Mesodermal cell (in vitro differentiated cells): ENCODE data around the gene KLHL22.
"Not testable (repeated sequence)": the region's sequence is repeated elsewhere in the genome, so short reads cannot be mapped to it uniquely, and the experiment has no call there.

Experiments
- H3K27ac ChIP-seq: 2 replicates; pipeline ENCODE4 v1.7.0; 2013; ENCODE audit warnings: mild to moderate bottlenecking, low read depth, low read length, moderate library complexity; ENCODE audit not compliant: severe bottlenecking
- H3K36me3 ChIP-seq: 2 replicates; pipeline ENCODE4 v1.7.1; 2013; ENCODE audit warnings: mild to moderate bottlenecking, low read length, moderate library complexity; ENCODE audit not compliant: control insufficient read depth, insufficient read depth
- H3K4me1 ChIP-seq: one replicate; pipeline ENCODE4 v1.7.1; 2013; ENCODE audit warnings: mild to moderate bottlenecking, low read length; ENCODE audit not compliant: insufficient read depth, control insufficient read depth, poor library complexity, severe bottlenecking
- H3K4me3 ChIP-seq: 2 replicates; pipeline ENCODE4 v1.7.0; 2013; ENCODE audit warnings: low read length, control low read depth, mild to moderate bottlenecking; ENCODE audit not compliant: insufficient read depth, poor library complexity, severe bottlenecking; ENCODE audit errors: extremely low read depth
- H3K9me3 ChIP-seq: 2 replicates; pipeline ENCODE4 v1.7.1; 2013; ENCODE audit warnings: mild to moderate bottlenecking, low read length, moderate library complexity; ENCODE audit not compliant: control insufficient read depth
- whole genome bisulfite sequencing, 2 experiments: methylation state at CpG; one replicate each; pipeline ENCODE4 v1.1.5; 2013; ENCODE audit warnings: missing lambda C conversion rate in 2 of 2; ENCODE audit not compliant: insufficient coverage in 2 of 2; 5-methylcytosine and 5-hydroxymethylcytosine counted together

KLHL22 gene

GRCh38 chr22:20510811-20511577 is 15.4 kb upstream of the KLHL22 start:
- H3K27ac ChIP-seq = no peak overlapping the region
- 71 to 100% methylated on average over 1 to 3 of the region's 10 CpGs for WGBS, 2 experiments

GRCh38 chr22:20509344-20510047 is 13.9 kb upstream of the KLHL22 start:
- WGBS, 2 experiments = 42 to 55% methylated on average over 5 of the region's 7 CpGs

More at GRCh38 chr22:20510811-20511577, 15.4 kb upstream of the KLHL22 start:
- Histone ChIP-seq H3K4me3 (no peak overlapping the region), H3K36me3 (peaks cover 46% of the 10 kb centered on the region), H3K4me1 (peaks cover 34% of the 10 kb centered on the region), H3K9me3 (no peaks in the 10 kb centered on the region)

GRCh38 chr22:20508815-20509271 is 13.2 kb upstream of the KLHL22 start:
- Histone ChIP-seq H3K4me3 (peak overlapping the region; percentile 95), H3K36me3 (peaks cover 33% of the 10 kb centered on the region), H3K27ac (peak overlapping the region; percentile 86), H3K9me3 (no peaks in the 10 kb centered on the region), H3K4me1 (peaks cover 23% of the 10 kb centered on the region)
- 59 to 61% methylated on average over 10 of the region's 10 CpGs for WGBS, 2 experiments

More at GRCh38 chr22:20509344-20510047, 13.9 kb upstream of the KLHL22 start:
- Histone ChIP-seq H3K4me1 (peaks cover 26% of the 10 kb centered on the region), H3K36me3 (peaks cover 40% of the 10 kb centered on the region), H3K4me3 (peak overlapping the region; percentile 95), H3K9me3 (no peaks in the 10 kb centered on the region), H3K27ac (peak overlapping the region; percentile 86)

GRCh38 chr22:20508067-20508755 is 12.6 kb upstream of the KLHL22 start:
- Histone ChIP-seq H3K27ac (peak overlapping the region; percentile 95), H3K36me3 (peaks cover 27% of the 10 kb centered on the region), H3K4me1 (peaks cover 23% of the 10 kb centered on the region), H3K4me3 (peak overlapping the region; percentile 95)
- not testable (repeated sequence) for H3K9me3 ChIP-seq
- WGBS, 2 experiments = 3 to 4% methylated on average over 14 to 19 of the region's 21 CpGs

- WGBS, 2 experiments = 2% methylated on average over 44 to 52 of the region's 58 CpGs
- Histone ChIP-seq H3K4me3 (peak within 1 kb of the TSS; percentile 95), H3K9me3 (no peaks in the 10 kb centered on the region)
Measured at GRCh38 chr22:20507253-20508066, 11.9 kb upstream of the KLHL22 start, which contains the start of gene MED15. Gene MED15 (plus strand): TSS chr22:20507610. CDS start chr22:20507679, 69 bp downstream.

GRCh38 chr22:20506543-20507252 is 11.1 kb upstream of the KLHL22 start:
- H3K4me3 ChIP-seq = no peak overlapping the region

More at GRCh38 chr22:20507253-20508066, 11.9 kb upstream of the KLHL22 start, which contains the start of gene MED15:
- peak within 1 kb of the TSS; percentile 95 for H3K27ac ChIP-seq
- H3K36me3 ChIP-seq = peaks cover 20% of the 10 kb centered on the region
- H3K4me1 ChIP-seq = peaks cover 23% of the 10 kb centered on the region

GRCh38 chr22:20504293-20504922 is 8.8 kb upstream of the KLHL22 start:
- WGBS, 2 experiments = 94 to 100% methylated on average over 3 to 4 of the region's 5 CpGs
- not testable (repeated sequence) for H3K36me3 ChIP-seq, H3K9me3 ChIP-seq, H3K4me1 ChIP-seq, H3K4me3 ChIP-seq, H3K27ac ChIP-seq

More at GRCh38 chr22:20506543-20507252, 11.1 kb upstream of the KLHL22 start:
- 77 to 79% methylated on average over 8 to 12 of the region's 13 CpGs for WGBS, 2 experiments
- Histone ChIP-seq H3K4me1 (peaks cover 23% of the 10 kb centered on the region), H3K36me3 (peaks cover 19% of the 10 kb centered on the region), H3K27ac (no peak overlapping the region), H3K9me3 (no peaks in the 10 kb centered on the region)

GRCh38 chr22:20503816-20504215 is 8.2 kb upstream of the KLHL22 start:
- H3K27ac ChIP-seq = no peak overlapping the region
- 93 to 100% methylated on average over 1 to 2 of the region's 2 CpGs for WGBS, 2 experiments
- no peak overlapping the region for H3K4me3 ChIP-seq

GRCh38 chr22:20499769-20500168 is 4.2 kb upstream of the KLHL22 start:
- 87 to 93% methylated on average over 5 to 7 of the region's 7 CpGs for WGBS, 2 experiments
- H3K36me3 ChIP-seq = no peaks in the 10 kb centered on the region
- no peak overlapping the region for H3K4me3 ChIP-seq
- H3K27ac ChIP-seq = no peak overlapping the region
- peaks cover 5% of the 10 kb centered on the region for H3K4me1 ChIP-seq
- H3K9me3 ChIP-seq = no peaks in the 10 kb centered on the region

More at GRCh38 chr22:20503816-20504215, 8.2 kb upstream of the KLHL22 start:
- Histone ChIP-seq H3K9me3 (no peaks in the 10 kb centered on the region), H3K4me1 (peaks cover 5% of the 10 kb centered on the region), H3K36me3 (no peaks in the 10 kb centered on the region)
